ENCODE results near the gene GPR61.

The GPR61 gene, protein sequence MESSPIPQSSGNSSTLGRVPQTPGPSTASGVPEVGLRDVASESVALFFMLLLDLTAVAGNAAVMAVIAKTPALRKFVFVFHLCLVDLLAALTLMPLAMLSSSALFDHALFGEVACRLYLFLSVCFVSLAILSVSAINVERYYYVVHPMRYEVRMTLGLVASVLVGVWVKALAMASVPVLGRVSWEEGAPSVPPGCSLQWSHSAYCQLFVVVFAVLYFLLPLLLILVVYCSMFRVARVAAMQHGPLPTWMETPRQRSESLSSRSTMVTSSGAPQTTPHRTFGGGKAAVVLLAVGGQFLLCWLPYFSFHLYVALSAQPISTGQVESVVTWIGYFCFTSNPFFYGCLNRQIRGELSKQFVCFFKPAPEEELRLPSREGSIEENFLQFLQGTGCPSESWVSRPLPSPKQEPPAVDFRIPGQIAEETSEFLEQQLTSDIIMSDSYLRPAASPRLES

GRCh38 chr1:109539676-109540075 lies at the start of gene GPR61:
TSS of gene GPR61 (plus strand) at chr1:109539872. CDS start at chr1:109543023, 3,151 bp downstream.
- DNase-seq (ENCODE audit: low spot score): no peak

GRCh38 chr1:109490029-109490933 lies 49.4 kb upstream of the GPR61 start:
- DNase-seq (ENCODE audit: low spot score): peak; percentile 38

DNA sequence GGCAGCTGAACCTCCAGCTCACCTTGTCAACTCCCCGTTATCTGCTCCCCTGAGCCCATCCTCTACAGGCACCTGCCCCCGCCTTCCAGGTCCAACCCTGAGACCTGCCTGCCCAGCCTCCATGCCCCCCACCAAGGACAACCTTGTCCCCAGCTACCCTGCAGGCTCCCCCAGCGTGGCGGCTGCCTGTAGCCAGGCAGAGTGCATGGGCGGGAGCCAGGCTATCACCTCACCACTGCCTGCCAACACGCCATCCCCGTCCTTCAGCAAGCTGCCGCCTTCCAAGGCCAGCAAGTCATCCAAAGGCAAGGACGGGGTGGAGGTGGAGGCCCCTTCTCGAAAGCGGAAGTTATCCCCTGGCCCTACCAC lies 48.8 kb upstream of the GPR61 start:
- no peak for DNase-seq (ENCODE audit: low spot score)

- no peak for DNase-seq (ENCODE audit: low spot score)
These were observed 48.3 kb upstream of the GPR61 start for GRCh38 chr1:109491372-109491771.

DNA sequence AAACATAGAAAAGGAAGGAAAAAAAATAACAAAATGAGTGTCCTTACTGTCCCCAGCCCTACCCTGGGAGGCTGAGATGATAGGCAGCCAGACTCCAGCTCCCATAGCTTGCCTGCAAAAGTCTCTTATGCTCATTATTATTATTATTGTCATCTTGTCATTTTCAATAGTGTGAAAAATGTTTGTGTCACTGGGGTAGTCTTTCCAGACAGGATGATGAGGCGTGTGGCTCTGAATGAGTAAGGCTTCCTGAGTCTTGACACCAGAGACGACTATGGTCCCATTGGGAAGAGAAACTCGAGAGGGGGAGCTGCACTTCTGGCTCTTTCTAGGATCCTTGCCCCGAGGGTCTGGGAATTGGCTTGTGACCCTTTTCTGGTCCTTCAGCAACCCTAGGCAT lies 46.9 kb upstream of the GPR61 start:
- no peak for DNase-seq (ENCODE audit: low spot score)

DNA sequence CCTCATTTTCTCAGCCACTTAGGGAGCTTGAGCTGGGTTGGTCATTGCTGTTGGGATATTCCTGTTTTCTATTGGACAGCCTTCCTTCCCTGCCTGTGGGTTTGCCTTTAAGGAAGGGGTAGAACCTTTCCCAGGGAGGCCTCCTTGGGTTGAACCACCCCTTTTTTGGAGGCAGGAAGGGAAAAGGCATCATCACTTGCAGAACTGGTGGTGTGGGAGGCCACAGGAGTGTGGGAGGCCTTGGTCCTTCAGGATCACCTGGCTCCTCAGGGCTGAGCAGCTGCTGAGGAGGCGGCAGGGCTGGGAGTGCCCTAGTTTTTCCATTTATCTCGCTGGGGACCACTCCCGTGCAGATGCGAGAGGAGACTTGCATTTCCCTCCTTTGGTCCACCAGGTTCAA lies 46.4 kb upstream of the GPR61 start:
- DNase-seq (ENCODE audit: low spot score): no peak

- DNase-seq (ENCODE audit: low spot score): peak; percentile 81
These were observed 45.7 kb upstream of the GPR61 start, which contains the start of gene CYB561D1 for GRCh38 chr1:109493805-109494539. TSS of gene CYB561D1 (plus strand) at chr1:109494094. CDS start at chr1:109494140, 46 bp downstream.

DNA sequence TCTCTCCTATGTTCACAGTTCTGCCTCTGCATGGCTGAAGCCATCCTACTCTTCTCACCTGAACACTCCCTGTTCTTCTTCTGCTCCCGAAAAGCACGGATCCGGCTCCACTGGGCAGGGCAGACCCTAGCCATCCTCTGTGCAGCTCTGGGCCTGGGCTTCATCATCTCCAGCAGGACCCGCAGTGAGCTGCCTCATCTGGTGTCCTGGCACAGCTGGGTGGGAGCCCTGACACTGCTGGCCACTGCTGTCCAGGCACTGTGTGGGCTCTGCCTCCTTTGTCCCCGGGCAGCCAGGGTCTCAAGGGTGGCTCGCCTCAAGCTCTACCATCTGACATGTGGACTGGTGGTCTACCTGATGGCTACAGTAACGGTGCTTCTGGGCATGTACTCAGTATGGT lies 43.9 kb upstream of the GPR61 start:
- no peak for DNase-seq (ENCODE audit: low spot score)

GRCh38 chr1:109497449-109498160 lies 42.1 kb upstream of the GPR61 start:
- no peak for DNase-seq (ENCODE audit: low spot score)

DNA sequence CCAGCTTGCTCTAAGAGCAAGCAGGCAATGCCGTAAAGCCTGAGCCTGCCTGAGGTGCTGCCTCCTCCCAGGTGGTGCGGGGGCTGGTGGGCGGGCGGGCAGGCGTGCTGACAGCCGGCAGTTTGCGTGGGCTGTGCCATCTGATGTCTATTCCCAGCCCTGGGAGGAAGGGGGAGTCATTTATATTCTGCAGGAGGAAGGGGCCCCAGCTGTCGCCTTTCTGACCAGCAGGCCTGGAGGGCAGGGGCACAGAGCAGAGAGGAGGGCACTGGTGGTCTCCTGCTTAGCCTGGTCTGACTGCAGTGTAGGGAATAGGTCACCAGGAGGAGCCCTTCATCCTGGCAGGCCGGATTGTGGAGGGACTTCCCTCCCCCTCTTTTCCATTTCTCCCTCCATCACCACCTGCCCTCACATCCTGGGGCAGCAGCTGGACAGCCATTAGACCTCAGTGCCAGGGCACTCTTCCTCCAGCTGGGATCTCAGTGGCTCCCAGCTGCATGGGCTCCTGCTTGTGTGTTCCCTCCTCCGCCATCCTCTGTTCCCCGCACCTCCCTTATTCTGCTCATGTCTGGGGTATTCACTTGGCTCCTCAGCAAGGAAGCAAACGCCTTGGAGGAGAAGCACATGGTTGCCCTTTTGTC lies 41.4 kb upstream of the GPR61 start:
- DNase-seq (ENCODE audit: low spot score): no peak

GRCh38 chr1:109499081-109499480 lies 40.6 kb upstream of the GPR61 start:
- no peak for DNase-seq (ENCODE audit: low spot score)

DNA sequence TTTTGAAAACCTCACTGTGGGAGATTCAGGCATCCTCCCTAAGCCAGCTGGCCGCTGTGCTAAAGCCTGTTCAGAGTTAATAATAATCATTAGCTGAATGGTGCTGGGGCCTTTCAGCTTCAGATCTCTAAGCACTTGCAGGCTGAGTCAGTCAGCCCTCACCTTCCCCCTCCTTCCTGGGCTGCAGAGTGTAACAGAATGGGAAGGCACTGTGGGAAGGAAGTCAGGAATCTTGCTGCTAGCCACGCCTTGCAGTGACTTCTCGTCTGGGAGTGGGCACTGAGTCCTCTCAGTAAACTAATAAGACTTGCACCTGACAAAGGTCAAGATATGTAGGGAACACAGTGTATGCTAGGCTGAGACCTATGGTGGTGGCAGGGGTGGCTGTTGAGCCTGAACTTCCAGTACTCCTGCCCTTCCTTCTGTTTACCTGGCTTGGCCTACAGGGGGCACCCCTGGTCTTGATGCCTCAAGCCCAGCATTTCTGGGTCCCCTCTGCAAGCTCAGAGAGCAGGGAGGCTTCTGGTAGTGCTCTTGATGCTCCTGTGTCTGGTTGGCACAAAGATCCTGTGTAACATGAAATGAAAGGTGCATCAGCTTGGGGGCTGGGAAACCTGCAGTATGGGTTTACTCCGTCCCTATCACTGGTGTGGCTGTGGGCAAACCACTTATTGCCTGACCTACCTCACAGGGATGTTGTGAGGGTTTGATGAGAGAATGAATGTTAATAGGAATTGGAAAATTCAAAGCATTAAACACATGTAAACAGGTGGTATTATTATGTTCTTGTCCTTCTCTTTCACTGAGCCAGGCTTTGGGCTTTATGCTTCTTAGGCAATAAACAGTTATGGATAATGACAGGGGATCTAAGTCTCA lies 39.8 kb upstream of the GPR61 start:
- DNase-seq (ENCODE audit: low spot score): peak; percentile 34

- no peak for DNase-seq (ENCODE audit: low spot score)
These were observed 38.7 kb upstream of the GPR61 start for GRCh38 chr1:109500941-109501381.

DNA sequence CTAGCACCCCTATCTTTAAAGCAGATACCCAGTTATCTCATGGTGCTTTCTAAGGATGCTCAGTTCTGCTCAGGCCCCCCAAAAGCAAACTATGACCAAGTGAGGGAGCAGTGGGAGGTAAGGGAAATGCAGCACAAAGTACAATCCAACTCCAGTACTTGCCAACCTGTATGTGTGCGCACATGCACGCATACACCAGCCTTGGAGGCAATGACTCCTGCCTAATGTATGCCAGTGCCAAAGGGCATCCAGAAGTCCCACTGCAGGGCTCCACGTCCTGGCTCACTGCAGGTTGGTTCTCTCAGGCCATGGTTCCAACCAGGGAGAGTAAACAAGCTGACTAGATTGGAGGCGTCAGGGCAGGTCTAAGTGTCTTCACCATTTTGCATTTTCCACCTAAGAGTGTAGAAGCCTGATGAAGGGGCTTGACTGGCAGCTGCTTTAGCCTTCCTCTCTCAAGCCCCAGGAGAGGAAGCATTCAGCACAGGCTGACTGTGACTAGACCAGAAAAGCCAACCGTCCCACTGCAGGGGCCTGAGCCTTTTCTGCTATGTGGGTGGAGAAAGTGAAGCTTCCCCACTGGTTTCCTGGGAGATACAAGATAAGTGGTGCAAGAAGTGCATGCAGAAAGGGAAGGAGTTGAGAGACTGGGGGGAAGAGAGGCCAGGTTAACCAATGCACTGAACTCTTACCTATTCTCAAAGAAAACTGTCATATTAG lies 37.9 kb upstream of the GPR61 start:
- DNase-seq (ENCODE audit: low spot score): no peak

GRCh38 chr1:109502364-109502851 lies 37.3 kb upstream of the GPR61 start:
- DNase-seq (ENCODE audit: low spot score): no peak

DNA sequence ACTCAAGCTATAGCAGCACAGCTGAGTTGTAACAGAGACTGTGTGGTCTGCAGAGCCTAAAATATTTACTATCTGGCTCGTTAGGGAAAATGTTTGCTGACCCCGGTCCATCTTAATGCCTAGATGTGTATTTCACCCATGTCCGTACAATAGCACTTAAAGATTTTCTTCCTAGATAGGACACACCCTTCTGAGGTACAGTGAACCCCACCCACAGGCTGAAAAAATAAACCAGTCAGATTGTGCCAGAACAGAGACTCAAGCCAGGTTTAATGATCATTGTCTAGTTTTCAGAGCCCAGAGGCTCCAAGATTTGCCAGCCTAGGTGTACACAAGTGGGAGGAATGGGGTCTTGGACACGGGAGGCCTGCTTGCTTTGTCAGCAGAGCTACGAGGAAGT lies 35.7 kb upstream of the GPR61 start:
- no peak for DNase-seq (ENCODE audit: low spot score)

- DNase-seq (ENCODE audit: low spot score): no peak
These were observed 34.7 kb upstream of the GPR61 start for GRCh38 chr1:109504974-109505373.

- DNase-seq (ENCODE audit: low spot score): no peak
These were observed 31.4 kb upstream of the GPR61 start for GRCh38 chr1:109508001-109508872.
